Measurements from ENCODE around the gene TSPAN32. TPM values are rescaled to one million over a fixed set of nuclear protein-coding genes. Genes with fewer than 3 reads are reported as not detected.

TSPAN32 gene
- polyA plus RNA-seq, 1 experiment, result 0.14 TPM

DNA sequence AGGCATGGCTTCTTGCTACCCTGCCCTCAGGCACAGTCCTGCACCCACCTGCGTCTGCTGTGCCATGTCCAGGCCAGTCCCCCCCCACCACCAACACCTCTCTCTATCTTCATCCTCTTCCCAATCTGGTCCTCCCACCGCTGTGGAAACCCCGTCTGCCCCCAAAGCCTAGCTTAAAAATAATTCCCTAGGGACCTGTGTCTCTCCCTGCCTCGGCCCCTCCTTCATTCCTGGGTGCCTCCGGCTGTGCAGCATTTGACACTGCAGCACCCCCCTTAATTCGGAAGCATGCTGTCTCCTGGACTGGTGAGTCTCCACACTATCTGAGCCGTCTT is 28.9 kb upstream of the TSPAN32 start:
- DNase-seq (ENCODE audit: low read depth, low spot score), result no peak

DNA sequence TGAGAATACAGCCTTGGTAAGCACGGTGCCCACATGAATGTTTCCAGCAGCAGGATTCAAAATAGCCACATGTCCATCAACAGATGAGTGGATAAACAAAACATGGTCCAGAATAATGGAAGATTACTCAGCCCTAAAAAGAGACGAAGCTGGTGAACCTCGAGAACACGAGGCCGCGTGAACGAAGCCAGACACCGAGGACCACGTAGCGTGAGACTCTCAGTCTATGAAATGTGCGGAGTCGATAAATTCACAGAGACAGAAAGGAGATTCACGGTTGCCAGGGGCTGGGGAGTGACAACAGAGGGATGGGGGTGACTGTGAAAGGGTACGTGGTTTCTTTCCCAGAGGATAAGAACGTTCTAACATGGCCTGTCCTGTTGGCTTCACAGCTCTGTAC is 28.5 kb upstream of the TSPAN32 start:
- Histone ChIP-seq H3K27me3 (ENCODE audit: control insufficient read depth, insufficient read depth, low read length) (peaks cover 45% of the 10 kb centered on the region), H3K27ac (ENCODE audit: low read depth, low read length) (no peak overlapping the region), H3K4me3 (ENCODE audit: low read depth, low read length) (no peak overlapping the region), H3K9me3 (ENCODE audit: control insufficient read depth, insufficient read depth, low read length) (no peaks in the 10 kb centered on the region; the same call in 1 of the 2 replicates)
- CTCF ChIA-PET, result interaction anchor here (0.6 kb wide), 1 partner anchor 76 kb away, joined by 7 read pairs; no protein-coding TSS in a partner anchor
- TF ChIP-seq, protein P1, sequence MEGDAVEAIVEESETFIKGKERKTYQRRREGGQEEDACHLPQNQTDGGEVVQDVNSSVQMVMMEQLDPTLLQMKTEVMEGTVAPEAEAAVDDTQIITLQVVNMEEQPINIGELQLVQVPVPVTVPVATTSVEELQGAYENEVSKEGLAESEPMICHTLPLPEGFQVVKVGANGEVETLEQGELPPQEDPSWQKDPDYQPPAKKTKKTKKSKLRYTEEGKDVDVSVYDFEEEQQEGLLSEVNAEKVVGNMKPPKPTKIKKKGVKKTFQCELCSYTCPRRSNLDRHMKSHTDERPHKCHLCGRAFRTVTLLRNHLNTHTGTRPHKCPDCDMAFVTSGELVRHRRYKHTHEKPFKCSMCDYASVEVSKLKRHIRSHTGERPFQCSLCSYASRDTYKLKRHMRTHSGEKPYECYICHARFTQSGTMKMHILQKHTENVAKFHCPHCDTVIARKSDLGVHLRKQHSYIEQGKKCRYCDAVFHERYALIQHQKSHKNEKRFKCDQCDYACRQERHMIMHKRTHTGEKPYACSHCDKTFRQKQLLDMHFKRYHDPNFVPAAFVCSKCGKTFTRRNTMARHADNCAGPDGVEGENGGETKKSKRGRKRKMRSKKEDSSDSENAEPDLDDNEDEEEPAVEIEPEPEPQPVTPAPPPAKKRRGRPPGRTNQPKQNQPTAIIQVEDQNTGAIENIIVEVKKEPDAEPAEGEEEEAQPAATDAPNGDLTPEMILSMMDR (IDR thresholded peaks at IDR 0.05; ENCODE audit: low read depth, low read length), result no peak
- no peak for DNase-seq (ENCODE audit: low read depth, low spot score)
- POLR2A ChIA-PET, result no interaction called here

More for the DNA sequence above, 28.9 kb upstream of the TSPAN32 start:
- ChIA-PET CTCF (interaction anchor here (0.6 kb wide), 2 partner anchors 8 to 75 kb away, joined by 3 to 7 read pairs; no protein-coding TSS in a partner anchor), POLR2A (no interaction called here)
- no peak overlapping the region for H3K27ac ChIP-seq (ENCODE audit: low read depth, low read length)
- no peak overlapping the region for H3K4me3 ChIP-seq (ENCODE audit: low read depth, low read length)
- H3K27me3 ChIP-seq (ENCODE audit: control insufficient read depth, insufficient read depth, low read length), result peaks cover 45% of the 10 kb centered on the region
- TF ChIP-seq, protein P1 (IDR thresholded peaks at IDR 0.05; ENCODE audit: low read depth, low read length), result no peak
- no peaks in the 10 kb centered on the region; the same call in 1 of the 2 replicates for H3K9me3 ChIP-seq (ENCODE audit: control insufficient read depth, insufficient read depth, low read length)

DNA sequence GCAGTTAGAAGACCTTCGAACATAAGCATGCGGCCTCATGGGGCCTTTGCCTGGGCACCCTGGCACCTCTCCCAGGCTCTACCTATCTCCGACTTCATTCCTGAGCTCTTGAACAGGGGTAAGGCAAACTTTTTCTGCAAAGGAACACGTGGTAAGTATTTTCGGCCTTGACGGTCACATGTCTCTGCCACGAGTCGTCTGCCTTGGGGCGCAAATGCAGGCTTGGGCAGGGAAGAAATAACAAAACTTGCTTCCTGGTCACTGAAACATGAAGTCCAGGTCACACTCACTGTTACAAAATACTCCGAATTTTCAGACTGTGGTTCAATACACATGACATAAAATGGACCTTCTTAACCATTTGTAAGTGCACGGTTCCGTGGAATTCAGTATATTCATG is 28.0 kb upstream of the TSPAN32 start:
- ChIA-PET CTCF (no interaction called here), POLR2A (no interaction called here)
- Histone ChIP-seq H3K9me3 (ENCODE audit: control insufficient read depth, insufficient read depth, low read length) (no peaks in the 10 kb centered on the region; the same call in 1 of the 2 replicates), H3K27me3 (ENCODE audit: control insufficient read depth, insufficient read depth, low read length) (peaks cover 46% of the 10 kb centered on the region), H3K4me3 (ENCODE audit: low read depth, low read length) (no peak overlapping the region), H3K27ac (ENCODE audit: low read depth, low read length) (no peak overlapping the region)
- no peak for DNase-seq (ENCODE audit: low read depth, low spot score)
- TF ChIP-seq, protein P1 (IDR thresholded peaks at IDR 0.05; ENCODE audit: low read depth, low read length), result no peak

DNA sequence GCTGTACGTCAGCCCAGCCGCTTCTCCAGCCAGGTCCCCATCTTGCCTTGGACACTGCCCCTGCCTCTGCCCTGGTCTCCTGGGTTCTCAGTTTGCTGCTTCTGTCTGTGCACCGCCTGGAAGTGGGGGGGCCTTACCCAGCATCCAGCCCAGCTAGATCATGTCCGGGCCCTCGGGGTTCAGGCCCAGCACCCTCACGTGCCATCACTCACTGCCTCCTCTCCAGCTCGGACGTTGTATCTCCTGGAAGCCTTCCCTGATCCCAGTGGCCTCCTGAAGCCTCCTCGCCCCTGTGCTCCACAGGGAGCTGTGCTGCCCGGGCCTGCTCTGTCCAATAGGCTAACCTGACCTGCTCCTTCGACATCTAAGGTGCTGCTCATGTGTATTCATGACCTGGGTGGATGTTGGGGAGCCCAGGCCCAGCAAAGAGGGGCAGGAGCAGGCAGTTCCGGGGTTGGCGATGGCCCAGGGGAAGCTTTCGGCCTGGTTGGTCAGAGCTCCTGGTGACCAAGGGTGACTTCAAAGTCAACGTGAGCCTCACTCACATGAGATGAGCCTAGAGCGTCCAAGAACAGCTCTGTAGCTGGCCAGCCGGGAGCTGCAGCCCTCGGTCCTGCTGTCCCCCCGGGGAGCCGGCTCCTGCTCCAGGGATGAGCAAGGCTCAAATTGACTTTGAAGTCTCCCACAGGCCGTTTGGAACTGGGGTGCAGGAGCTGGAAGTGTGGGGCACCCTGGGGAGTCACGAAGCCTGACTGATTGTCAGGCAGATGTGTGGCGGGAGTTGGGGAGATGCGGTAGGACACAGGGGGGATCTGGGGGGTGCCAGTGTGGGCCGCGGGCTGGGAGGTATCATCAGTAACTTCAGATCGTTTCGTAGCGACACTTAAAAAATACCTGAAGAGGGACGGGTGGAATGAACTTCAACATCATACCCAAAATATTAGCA is 26.2 kb upstream of the TSPAN32 start:
- Histone ChIP-seq H3K27me3 (ENCODE audit: control insufficient read depth, insufficient read depth, low read length) (peaks cover 49% of the 10 kb centered on the region), H3K4me3 (ENCODE audit: low read depth, low read length) (no peak overlapping the region), H3K27ac (ENCODE audit: low read depth, low read length) (no peak overlapping the region), H3K9me3 (ENCODE audit: control insufficient read depth, insufficient read depth, low read length) (no peaks in the 10 kb centered on the region; the same call in 1 of the 2 replicates)
- ChIA-PET CTCF (no interaction called here), POLR2A (no interaction called here)
- DNase-seq (ENCODE audit: low read depth, low spot score), result no peak
- TF ChIP-seq, protein P1 (IDR thresholded peaks at IDR 0.05; ENCODE audit: low read depth, low read length), result no peak

DNA sequence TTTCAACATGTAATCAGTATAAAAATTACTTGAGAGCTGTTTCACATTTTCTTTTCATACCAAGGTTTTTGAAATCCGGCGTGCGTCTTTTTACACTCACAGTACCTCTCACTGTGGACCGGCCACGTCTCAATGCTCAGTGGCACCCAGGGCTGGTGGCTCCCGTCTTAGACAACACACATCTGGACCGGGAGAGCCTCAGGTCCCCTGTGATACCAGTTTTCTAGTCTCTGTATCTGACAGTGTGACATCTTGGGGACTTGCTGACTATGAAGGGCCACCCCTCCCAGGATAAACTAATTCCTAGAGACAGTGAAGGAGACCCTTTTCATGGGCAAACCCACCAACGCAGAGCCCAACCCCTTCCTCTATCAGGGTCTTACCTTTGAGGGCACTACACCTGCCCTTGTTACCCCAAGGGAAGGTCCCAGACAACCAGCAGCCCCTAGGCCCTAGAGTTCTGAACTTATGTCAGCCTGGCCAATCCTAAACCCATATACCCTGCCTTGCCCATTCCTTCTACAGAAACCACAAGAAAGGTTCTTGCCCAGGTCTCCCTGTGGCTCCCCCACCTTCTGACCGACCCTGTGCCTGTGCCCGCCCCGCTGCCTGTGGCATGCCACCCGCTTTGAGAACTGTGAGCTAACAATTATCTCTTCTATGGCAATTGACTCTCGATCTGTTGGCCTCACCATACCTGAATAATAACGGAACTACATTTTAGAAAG is 25.4 kb upstream of the TSPAN32 start:
- POLR2A ChIA-PET, result no interaction called here
- CTCF ChIA-PET, result no interaction called here
- TF ChIP-seq, protein P1 (IDR thresholded peaks at IDR 0.05; ENCODE audit: low read depth, low read length), result no peak
- Histone ChIP-seq H3K4me3 (ENCODE audit: low read depth, low read length) (no peak overlapping the region), H3K9me3 (ENCODE audit: control insufficient read depth, insufficient read depth, low read length) (no peaks in the 10 kb centered on the region), H3K27ac (ENCODE audit: low read depth, low read length) (no peak overlapping the region), H3K27me3 (ENCODE audit: control insufficient read depth, insufficient read depth, low read length) (peaks cover 41% of the 10 kb centered on the region)
- DNase-seq (ENCODE audit: low read depth, low spot score), result no peak

Measured in AG04450 (cell line).